ENCODE measurements around the gene KAT2B.

Gene KAT2B

GRCh38 chr3:20047976-20048883 lies 8.0 kb downstream of the KAT2B start:
- TF ChIP-seq, protein P1, sequence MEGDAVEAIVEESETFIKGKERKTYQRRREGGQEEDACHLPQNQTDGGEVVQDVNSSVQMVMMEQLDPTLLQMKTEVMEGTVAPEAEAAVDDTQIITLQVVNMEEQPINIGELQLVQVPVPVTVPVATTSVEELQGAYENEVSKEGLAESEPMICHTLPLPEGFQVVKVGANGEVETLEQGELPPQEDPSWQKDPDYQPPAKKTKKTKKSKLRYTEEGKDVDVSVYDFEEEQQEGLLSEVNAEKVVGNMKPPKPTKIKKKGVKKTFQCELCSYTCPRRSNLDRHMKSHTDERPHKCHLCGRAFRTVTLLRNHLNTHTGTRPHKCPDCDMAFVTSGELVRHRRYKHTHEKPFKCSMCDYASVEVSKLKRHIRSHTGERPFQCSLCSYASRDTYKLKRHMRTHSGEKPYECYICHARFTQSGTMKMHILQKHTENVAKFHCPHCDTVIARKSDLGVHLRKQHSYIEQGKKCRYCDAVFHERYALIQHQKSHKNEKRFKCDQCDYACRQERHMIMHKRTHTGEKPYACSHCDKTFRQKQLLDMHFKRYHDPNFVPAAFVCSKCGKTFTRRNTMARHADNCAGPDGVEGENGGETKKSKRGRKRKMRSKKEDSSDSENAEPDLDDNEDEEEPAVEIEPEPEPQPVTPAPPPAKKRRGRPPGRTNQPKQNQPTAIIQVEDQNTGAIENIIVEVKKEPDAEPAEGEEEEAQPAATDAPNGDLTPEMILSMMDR (IDR thresholded peaks at IDR 0.05; ENCODE audit: control insufficient read depth, insufficient read depth, low read depth, low read length, missing control alignments), result no peak
- no peak for DNase-seq (ENCODE audit: low read depth)
- H3K4me3 ChIP-seq (ENCODE audit: control insufficient read depth, low read depth, low read length), result no peak overlapping the region

DNA sequence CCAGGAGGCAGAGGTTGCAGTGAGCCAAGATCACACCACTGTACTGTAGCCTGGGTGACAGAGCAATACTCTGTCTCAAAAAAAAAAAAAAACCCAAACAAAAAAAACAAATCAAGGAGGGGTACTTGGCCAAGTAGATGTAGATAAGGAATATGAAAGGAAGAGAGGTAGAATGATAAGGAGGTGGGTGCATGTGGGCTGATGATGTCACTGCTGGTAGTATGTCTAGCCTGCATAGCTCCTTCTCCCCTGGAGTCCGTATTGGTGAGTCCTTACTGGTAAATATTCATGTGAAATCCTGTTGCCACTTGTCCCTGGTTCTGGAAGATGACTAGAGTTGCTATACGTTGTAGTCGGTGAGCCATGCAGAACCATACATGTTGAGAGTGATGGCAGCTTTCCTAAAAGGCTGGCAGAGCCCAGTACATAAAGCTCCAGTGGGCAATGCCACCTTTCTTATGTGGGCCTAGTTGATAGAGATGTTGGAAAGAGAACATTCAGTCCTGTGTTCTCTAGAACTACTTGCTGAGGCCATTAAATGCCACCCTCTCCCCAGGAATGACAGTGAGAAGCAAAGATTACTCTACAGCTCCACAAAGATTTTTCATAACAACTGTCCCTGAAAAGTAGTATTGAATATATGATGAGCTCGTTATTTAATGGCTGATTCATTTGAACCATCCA lies 11.0 kb downstream of the KAT2B start:
- no peak overlapping the region for H3K4me3 ChIP-seq (ENCODE audit: control insufficient read depth, low read depth, low read length)
- TF ChIP-seq, protein P1 (IDR thresholded peaks at IDR 0.05; ENCODE audit: control insufficient read depth, insufficient read depth, low read depth, low read length, missing control alignments), result no peak
- DNase-seq (ENCODE audit: low read depth), result no peak

- no peak for DNase-seq (ENCODE audit: low read depth)
- H3K4me3 ChIP-seq (ENCODE audit: control insufficient read depth, low read depth, low read length), result no peak overlapping the region
- TF ChIP-seq, protein P1 (IDR thresholded peaks at IDR 0.05; ENCODE audit: control insufficient read depth, insufficient read depth, low read depth, low read length, missing control alignments), result no peak
These were observed 12.6 kb downstream of the KAT2B start for GRCh38 chr3:20052851-20053250.

DNA sequence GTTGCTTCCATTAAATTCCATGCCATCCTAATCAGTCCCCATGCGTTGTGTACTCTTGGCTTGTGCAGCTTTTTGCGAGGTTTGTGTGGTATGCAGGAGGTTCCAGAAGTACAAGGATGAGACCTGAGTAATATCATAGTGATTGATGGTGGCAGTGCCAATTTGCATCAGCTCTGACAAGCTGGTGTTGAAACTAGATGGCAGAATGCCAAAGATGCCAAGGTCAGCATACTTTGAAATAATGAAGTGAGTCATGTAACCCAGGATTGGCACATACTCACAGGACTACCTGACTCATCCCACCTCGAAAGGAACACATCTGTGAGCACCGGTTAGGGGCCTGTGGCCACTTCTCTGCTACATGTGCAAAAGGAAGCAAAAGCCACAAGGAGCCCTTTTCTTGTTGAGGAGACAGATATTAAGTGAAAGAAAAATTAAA lies 14.3 kb downstream of the KAT2B start:
- DNase-seq (ENCODE audit: low read depth), result peak; percentile 75
- TF ChIP-seq, protein P1 (IDR thresholded peaks at IDR 0.05; ENCODE audit: control insufficient read depth, insufficient read depth, low read depth, low read length, missing control alignments), result no peak
- no peak overlapping the region for H3K4me3 ChIP-seq (ENCODE audit: control insufficient read depth, low read depth, low read length)

DNA sequence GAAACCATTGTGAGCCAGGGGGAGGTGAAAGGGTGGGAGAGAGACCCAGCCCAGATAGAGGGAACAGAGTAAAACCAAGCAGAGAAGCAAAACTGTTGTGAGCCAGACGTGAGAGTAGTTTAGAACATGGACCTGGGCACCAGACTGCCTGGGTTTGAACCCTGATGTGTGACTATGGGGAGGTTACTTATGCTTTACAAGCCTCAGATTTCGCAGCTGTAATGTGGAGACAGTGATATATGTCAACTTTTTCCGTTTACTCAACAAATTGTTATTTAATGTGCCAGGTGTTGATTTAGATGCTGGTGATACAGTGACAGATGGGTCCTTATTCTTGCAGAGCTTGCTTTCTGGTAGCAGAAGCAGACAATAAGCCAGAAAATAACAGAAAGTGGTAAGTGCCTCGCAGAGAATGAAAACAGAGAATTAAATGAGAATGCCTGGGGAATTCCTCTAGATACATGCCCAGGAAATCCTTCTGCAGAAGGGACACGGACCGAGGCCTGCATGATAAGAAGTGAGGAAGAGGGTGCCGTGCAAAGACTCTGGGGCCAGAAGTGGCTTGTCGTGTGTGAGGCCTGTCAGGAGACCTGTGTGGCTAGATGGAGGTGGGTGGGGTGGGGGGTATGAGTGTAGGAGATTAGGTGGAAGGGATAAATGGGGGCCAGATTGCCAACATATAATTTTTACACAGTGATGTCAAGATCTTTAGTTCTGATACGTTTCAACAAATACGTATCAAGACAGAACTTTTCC lies 15.0 kb downstream of the KAT2B start:
- no peak overlapping the region for H3K4me3 ChIP-seq (ENCODE audit: control insufficient read depth, low read depth, low read length)
- TF ChIP-seq, protein P1 (IDR thresholded peaks at IDR 0.05; ENCODE audit: control insufficient read depth, insufficient read depth, low read depth, low read length, missing control alignments), result no peak
- DNase-seq (ENCODE audit: low read depth), result no peak

DNA sequence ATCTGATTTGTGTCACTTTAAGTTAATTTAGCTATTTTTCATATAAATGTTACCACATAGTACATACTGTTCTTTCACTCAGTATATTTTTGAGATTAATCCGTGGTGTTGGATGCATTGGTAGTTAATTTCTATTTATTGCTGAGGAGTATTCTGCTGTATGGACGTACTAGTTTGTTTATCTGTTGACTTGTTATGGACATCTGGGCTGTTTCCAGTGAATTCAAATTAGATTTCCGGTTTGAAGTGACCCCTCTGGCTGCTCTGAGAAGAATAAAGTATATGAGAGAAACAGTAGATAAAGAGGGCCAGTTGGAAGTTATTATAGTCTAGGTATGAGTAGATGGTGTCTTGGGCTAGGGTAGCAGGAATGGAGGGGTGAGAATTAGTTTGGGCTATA lies 15.6 kb downstream of the KAT2B start:
- H3K4me3 ChIP-seq (ENCODE audit: control insufficient read depth, low read depth, low read length), result no peak overlapping the region
- TF ChIP-seq, protein P1 (IDR thresholded peaks at IDR 0.05; ENCODE audit: control insufficient read depth, insufficient read depth, low read depth, low read length, missing control alignments), result no peak
- DNase-seq (ENCODE audit: low read depth), result no peak

All from AG09309 (cell line).